Naive B cell (primary cell): ENCODE measurements around the gene IKZF4. TPM values are rescaled to one million over a fixed set of nuclear protein-coding genes. Genes with fewer than 3 reads are reported as not detected.
"Not testable (repeated sequence)": the region's sequence is repeated elsewhere in the genome, so short reads cannot be mapped to it uniquely, and the experiment has no call there.

Source experiments
- ATAC-seq, 2 donors: fragments of 150-1000 bp; cut with Tn5 transposase; 2 replicates each; pipeline ENCODE4 v1.10.0; 2021; ENCODE audit warnings: low read depth in 2 of 2, mild to moderate bottlenecking in 2 of 2, moderate library complexity in 2 of 2
- DNase-seq: peaks from one replicate; pipeline ENCODE4 v3.0.0; 2022
- H3K27ac Mint-ChIP-seq, 6 donors: one replicate each; pipeline ENCODE4 v1.8.0; 2020 to 2022; ENCODE audit warnings: mild to moderate bottlenecking in 6 of 6, mixed read lengths in 6 of 6, moderate library complexity in 5 of 6, inconsistent platforms in 2 of 6
- H3K27me3 Mint-ChIP-seq, 3 donors: one replicate each; pipeline ENCODE4 v1.8.0; 2021 to 2022; ENCODE audit warnings: mixed read lengths in 3 of 3, mild to moderate bottlenecking in 1 of 3
- H3K36me3 Mint-ChIP-seq, 2 donors: one replicate each; pipeline ENCODE4 v1.8.0; 2020 to 2022; ENCODE audit warnings: mixed read lengths in 2 of 2, inconsistent platforms in 1 of 2, mild to moderate bottlenecking in 1 of 2
- H3K4me1 Mint-ChIP-seq, 3 donors: one replicate each; pipeline ENCODE4 v1.8.0; 2020 to 2022; ENCODE audit warnings: mixed read lengths in 3 of 3, inconsistent platforms in 1 of 3, mild to moderate bottlenecking in 1 of 3, moderate library complexity in 1 of 3
- H3K4me3 Mint-ChIP-seq, 8 donors: one replicate each; pipeline ENCODE4 v1.8.0; 2020 to 2022; ENCODE audit warnings: mild to moderate bottlenecking in 8 of 8, mixed read lengths in 8 of 8, moderate library complexity in 8 of 8, inconsistent platforms in 2 of 8
- H3K9me3 Mint-ChIP-seq, 7 donors: one replicate each; pipeline ENCODE4 v1.8.0; 2020 to 2022; ENCODE audit warnings: mixed read lengths in 7 of 7, mild to moderate bottlenecking in 5 of 7, inconsistent platforms in 2 of 7, moderate library complexity in 1 of 7
- polyA plus RNA-seq, 6 donors: library from polyadenylated mRNA; unstranded; fragments of 300-500 nt; fragmentation: Illumina TruSeq; gene quantifications; one replicate each; pipeline ENCODE4 v1.2.3, GENCODE V29; 2021; ENCODE audit warnings: low read depth in 6 of 6

Gene IKZF4
- polyA plus RNA-seq, 6 donors from 2014 or later = 0.14 to 0.32 (median 0.25) TPM; not detected in 1

DNA sequence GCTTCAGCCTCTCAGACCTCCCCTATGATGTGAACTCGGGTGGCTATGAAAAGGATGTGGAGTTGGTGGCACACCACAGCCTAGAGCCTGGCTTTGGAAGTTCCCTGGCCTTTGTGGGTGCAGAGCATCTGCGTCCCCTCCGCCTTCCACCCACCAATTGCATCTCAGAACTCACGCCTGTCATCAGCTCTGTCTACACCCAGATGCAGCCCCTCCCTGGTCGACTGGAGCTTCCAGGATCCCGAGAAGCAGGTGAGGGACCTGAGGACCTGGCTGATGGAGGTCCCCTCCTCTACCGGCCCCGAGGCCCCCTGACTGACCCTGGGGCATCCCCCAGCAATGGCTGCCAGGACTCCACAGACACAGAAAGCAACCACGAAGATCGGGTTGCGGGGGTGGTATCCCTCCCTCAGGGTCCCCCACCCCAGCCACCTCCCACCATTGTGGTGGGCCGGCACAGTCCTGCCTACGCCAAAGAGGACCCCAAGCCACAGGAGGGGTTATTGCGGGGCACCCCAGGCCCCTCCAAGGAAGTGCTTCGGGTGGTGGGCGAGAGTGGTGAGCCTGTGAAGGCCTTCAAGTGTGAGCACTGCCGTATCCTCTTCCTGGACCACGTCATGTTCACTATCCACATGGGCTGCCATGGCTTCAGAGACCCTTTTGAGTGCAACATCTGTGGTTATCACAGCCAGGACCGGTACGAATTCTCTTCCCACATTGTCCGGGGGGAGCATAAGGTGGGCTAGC, 13.9 kb downstream of the IKZF4 start:
- Mint-ChIP-seq H3K4me3 (no peak overlapping the region), H3K27ac (peak overlapping the region in 2 of 6 donors; percentile 47 to 82), H3K36me3 (peaks cover 3 to 10% of the 10 kb centered on the region in 2 donors), H3K4me1 (no peaks in the 10 kb centered on the region), H3K9me3 (no peaks in the 10 kb centered on the region), H3K27me3 (no peaks in the 10 kb centered on the region)
- no peak for DNase-seq
- ATAC-seq = no peak

DNA sequence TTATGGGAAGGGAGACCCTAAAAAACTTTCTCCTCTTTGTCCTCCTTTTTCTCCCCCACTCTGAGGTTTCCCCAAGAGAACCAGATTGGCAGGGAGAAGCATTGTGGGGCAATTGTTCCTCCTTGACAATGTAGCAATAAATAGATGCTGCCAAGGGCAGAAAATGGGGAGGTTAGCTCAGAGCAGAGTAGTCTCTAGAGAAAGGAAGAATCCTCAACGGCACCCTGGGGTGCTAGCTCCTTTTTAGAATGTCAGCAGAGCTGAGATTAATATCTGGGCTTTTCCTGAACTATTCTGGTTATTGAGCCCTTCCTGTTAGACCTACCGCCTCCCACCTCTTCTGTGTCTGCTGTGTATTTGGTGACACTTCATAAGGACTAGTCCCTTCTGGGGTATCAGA, 16.3 kb downstream of the IKZF4 start:
- ATAC-seq = no peak
- no peaks in the 10 kb centered on the region for H3K27me3 Mint-ChIP-seq
- no peak overlapping the region for H3K27ac Mint-ChIP-seq
- peaks cover 5 to 13% (median 7%) of the 10 kb centered on the region in 3 donors for H3K4me1 Mint-ChIP-seq
- peaks cover 8 to 16% of the 10 kb centered on the region in 2 donors for H3K36me3 Mint-ChIP-seq
- DNase-seq = no peak
- H3K9me3 Mint-ChIP-seq = no peaks in the 10 kb centered on the region
- no peak overlapping the region for H3K4me3 Mint-ChIP-seq

DNA sequence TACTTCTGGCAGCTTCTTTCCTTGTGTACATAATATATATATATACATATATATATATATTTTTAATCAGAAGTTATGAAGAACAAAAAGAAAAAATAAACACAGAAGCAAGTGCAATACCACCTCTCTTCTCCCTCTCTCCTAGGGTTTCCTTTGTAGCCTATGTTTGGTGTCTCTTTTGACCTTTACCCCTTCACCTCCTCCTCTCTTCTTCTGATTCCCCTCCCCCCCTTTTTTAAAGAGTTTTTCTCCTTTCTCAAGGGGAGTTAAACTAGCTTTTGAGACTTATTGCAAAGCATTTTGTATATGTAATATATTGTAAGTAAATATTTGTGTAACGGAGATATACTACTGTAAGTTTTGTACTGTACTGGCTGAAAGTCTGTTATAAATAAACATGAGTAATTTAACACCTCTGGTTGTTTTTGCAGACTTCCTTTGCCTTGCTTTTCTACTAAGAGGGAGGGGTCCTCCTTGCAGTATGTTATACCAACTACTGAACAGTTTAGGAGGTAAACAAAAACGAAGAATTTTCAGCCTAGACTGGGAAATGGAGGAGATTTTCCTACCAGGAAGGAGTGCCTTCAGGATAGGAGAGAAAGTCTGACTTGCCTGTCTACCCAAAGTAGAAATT, 17.3 kb downstream of the IKZF4 start:
- Mint-ChIP-seq H3K36me3 (peaks cover 8 to 18% of the 10 kb centered on the region in 2 donors), H3K27me3 (no peaks in the 10 kb centered on the region), H3K4me1 (peaks cover 14 to 23% (median 14%) of the 10 kb centered on the region in 3 donors), H3K9me3 (no peaks in the 10 kb centered on the region), H3K27ac (peak overlapping the region in 1 of 6 donors; percentile 9), H3K4me3 (no peak overlapping the region)
- ATAC-seq (no peak), DNase-seq (no peak)

DNA sequence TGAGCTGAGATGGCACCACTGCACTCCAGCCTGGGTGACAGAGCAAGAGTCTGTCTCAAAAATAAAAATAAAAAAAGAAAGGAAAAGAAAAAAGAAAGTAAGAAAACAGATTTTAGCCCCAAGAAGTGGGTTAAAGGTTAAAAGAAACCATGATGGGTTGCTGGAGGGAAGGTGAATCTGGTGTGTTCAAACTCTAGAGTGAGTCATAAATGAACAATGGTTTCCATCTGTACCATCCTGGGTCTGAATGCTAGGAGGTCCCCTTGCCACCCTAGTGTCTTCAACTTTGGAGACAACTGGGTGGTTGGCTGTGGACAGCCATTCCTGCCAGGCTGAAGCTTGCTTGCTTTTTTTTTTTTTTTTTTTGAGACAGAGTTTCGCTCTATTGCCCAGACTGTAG, 19.3 kb downstream of the IKZF4 start:
- H3K4me3 Mint-ChIP-seq = peak overlapping the region in 2 of 8 donors; percentile 29 to 91
- DNase-seq = no peak

DNA sequence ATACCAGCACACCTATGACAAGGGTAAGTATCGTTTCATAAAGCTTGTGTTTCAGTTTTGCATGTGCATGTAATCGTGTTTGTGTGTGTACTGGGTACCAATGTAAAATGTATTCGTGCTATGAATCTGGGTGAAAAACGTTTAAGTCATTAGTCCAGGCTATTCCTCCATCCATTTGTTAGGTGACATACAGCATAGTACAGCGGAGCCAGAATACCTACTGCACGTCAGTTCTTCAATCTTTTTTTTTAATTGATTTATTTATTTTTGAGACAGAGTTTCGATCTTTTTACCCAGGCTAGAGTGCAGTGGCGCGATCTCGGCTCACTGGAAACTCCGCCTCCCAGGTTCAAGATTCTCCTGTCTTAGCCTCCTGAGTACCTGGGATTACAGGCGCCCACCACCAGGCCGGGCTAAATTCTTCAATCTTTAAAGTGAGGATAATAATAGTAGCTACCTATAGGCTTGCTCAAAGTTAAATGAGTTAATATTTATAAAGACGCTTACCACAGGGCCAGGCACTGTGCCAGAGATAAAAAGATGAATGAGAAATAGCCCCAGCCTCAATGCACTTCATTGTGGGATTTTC, 20.2 kb downstream of the IKZF4 start:
- ATAC-seq = no peak

More for the DNA sequence above, 19.3 kb downstream of the IKZF4 start:
- Mint-ChIP-seq H3K27me3 (no peaks in the 10 kb centered on the region), H3K27ac (peak overlapping the region in 1 of 6 donors; percentile 65), H3K36me3 (peaks cover 8 to 15% of the 10 kb centered on the region in 2 donors), H3K4me1 (peaks cover 17 to 29% (median 17%) of the 10 kb centered on the region in 3 donors), H3K9me3 (no peaks in the 10 kb centered on the region)
- ATAC-seq = no peak

DNA sequence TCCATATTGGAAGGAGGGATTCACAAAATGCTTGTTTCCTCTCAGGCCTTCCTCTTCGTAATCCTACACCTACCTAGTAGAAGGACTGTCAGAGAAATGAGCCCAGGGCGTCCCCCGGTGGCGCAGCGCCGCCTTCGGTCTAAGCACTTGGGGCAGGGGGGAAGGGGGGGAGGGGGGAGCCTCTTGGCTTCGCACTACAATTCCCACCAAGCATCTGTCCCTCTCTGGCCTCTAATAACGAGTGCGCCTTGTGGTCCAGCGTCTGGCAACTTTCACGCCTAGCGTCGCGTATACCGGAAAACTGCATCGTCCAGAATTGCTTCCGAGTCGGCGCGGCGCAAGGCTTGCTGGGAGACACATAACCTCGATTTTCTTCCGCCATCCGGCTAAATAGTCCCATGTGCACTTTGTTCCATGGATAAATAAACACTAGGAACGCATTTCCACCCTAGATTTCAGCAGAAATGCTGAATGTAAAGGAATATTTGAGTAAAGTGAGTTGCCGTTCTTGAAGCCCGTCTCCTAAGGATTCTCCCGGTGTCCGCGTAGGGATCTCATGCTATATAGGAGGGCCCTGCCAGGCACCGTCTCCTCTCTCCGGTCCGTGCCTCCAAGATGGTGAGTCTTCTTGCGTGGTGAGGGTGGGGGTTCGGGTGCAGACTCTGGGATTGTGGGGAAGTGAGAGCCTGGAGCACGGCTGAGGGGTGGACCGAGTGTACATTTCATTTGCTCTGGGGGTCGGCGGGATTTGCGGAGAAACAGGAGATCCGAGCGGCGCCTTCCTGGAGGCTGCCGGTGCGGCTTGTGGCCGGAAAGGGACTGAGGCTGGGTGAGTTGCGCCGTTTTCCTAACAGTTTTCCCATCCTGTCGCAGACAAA, 20.9 kb downstream of the IKZF4 start, which contains the start of gene RPS26:
TSS of gene RPS26 (plus strand) at position 367 of the 878 bp plus-strand sequence. CDS start at position 616, 249 bp downstream.
- peak; percentile 93 to 95 for ATAC-seq

More for the DNA sequence above, 20.2 kb downstream of the IKZF4 start:
- H3K27me3 Mint-ChIP-seq = no peaks in the 10 kb centered on the region
- H3K27ac Mint-ChIP-seq = peak overlapping the region; percentile 12 to 100 (median 90)
- H3K4me1 Mint-ChIP-seq = peaks cover 17 to 31% (median 17%) of the 10 kb centered on the region in 3 donors
- DNase-seq = no peak
- peaks cover 7 to 8% of the 10 kb centered on the region in 2 donors for H3K36me3 Mint-ChIP-seq
- peak overlapping the region; percentile 91 to 100 (median 99) for H3K4me3 Mint-ChIP-seq
- no peaks in the 10 kb centered on the region for H3K9me3 Mint-ChIP-seq

DNA sequence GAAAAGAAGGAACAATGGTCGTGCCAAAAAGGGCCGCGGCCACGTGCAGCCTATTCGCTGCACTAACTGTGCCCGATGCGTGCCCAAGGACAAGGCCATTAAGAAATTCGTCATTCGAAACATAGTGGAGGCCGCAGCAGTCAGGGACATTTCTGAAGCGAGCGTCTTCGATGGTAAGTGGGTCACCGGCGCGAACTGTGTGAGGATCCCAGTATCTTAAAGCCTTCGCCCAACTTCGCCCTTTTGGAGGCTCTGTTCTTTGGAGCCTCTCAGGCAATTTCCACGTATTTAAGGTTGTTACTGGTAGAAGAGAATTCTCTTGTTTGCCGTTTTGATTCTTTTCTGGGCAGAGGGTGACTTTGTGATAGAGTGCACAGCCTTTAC, 21.6 kb downstream of the IKZF4 start:
- Mint-ChIP-seq H3K27ac (peak overlapping the region; percentile 97 to 100 (median 98)), H3K4me3 (peak overlapping the region; percentile 91 to 100 (median 99)), H3K4me1 (peaks cover 17 to 43% (median 23%) of the 10 kb centered on the region in 3 donors)
- not testable (repeated sequence) for ATAC-seq, DNase-seq, H3K9me3 Mint-ChIP-seq, H3K27me3 Mint-ChIP-seq, H3K36me3 Mint-ChIP-seq

More for the DNA sequence above, 20.9 kb downstream of the IKZF4 start, which contains the start of gene RPS26:
- Mint-ChIP-seq H3K4me3 (peak within 1 kb of the TSS; percentile 91 to 100 (median 99)), H3K9me3 (no peaks in the 10 kb centered on the region), H3K4me1 (peaks cover 17 to 37% (median 23%) of the 10 kb centered on the region in 3 donors), H3K36me3 (peaks cover 7 to 8% of the 10 kb centered on the region in 2 donors), H3K27ac (peak within 1 kb of the TSS; percentile 97 to 100 (median 98)), H3K27me3 (no peaks in the 10 kb centered on the region)
- DNase-seq = peak; percentile 93

DNA sequence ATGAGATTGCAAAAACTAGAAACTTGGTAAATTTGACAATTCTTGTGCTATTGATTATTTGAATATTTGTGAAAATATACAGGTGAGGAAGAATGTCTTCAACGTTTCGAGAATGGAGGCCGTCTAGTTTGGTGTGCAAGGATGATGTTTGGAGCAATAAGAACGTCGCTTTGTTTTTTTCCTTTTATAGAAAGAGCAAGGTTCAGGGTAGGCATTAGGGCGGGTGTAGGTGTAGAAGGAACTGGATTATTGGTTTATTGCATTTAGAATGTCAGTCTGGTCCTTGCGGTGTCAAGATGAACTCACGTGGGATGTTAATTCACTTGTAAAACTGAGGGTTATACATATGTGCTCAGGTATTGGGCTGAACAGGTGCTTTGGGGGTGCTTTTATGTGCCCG, 22.0 kb downstream of the IKZF4 start:
- no peaks in the 10 kb centered on the region for H3K27me3 Mint-ChIP-seq
- H3K27ac Mint-ChIP-seq = peak overlapping the region; percentile 64 to 100 (median 94)
- DNase-seq = no peak
- peaks cover 5 to 7% of the 10 kb centered on the region in 2 donors for H3K36me3 Mint-ChIP-seq
- ATAC-seq = no peak
- H3K4me3 Mint-ChIP-seq = peak overlapping the region; percentile 91 to 100 (median 99)
- peaks cover 17 to 44% (median 23%) of the 10 kb centered on the region in 3 donors for H3K4me1 Mint-ChIP-seq
- H3K9me3 Mint-ChIP-seq = no peaks in the 10 kb centered on the region

DNA sequence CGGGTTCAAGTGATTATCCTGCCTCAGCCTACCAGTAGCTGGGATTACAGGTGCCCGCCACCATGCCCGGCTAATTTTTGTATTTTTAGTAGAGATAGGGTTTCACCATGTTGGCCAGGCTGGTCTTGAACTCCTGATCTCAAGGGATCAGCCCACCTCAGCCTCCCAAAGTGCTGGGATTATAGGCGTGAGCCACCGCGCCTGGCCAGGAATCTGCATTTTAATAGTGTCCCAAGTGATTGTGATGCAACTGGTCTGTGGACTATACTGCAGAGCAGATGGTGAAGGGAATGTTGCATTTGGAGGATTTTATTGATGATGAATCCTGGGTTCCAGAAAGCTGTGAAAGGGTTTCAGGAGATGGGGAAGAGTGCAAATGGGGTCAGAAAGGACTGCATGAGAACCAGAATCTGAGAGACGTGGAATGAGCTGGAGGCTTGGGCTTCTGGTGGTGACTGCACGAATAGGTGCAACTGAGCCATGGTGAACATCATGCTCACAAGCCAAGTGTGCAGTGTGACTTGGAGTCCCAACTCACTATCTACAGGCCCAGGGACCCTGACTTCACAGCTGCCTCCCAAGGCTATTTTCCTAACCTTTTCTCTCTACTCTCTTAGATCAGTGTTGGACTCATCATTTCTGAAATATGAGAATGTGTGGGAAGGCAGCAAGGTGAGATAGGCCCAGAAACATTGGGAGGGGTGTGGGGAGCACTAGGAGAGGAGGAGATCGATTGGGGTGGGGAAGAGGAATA, 25.4 kb downstream of the IKZF4 start:
- Mint-ChIP-seq H3K27me3 (no peaks in the 10 kb centered on the region), H3K36me3 (peaks cover 5 to 7% of the 10 kb centered on the region in 2 donors), H3K27ac (peak overlapping the region in 4 of 6 donors; percentile 24 to 69 (median 66)), H3K4me3 (peak overlapping the region in 1 of 8 donors; percentile 72), H3K4me1 (peaks cover 17 to 37% (median 20%) of the 10 kb centered on the region in 3 donors), H3K9me3 (no peaks in the 10 kb centered on the region)
- ATAC-seq (no peak), DNase-seq (no peak)

DNA sequence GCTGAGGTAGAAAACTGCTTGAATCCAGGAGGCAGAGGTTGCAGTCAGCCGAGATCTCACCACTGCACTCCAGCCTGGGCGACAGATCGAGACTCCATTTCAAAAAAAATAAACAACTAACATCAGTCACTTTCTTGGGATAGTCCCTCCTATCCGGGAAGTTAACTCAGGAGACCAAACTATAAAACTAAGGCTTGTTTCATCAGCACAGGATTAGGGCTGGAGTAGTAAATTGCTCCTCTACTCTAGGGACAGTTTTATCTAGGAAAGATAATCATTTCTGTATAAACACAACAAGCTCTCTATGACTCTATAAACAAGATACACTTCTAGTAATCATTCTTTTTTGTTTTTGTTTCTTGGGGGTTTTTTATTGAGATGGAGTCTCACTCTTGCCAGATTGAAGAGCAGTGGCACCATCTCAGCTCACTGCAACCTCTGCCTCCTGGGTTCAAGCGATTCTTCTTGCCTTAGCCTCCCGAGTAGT, 32.6 kb downstream of the IKZF4 start:
- peaks cover 0 to 2% (median 0%) of the 10 kb centered on the region in 3 donors for H3K27me3 Mint-ChIP-seq
- ATAC-seq = no peak
- no peaks in the 10 kb centered on the region for H3K36me3 Mint-ChIP-seq
- no peak overlapping the region for H3K4me3 Mint-ChIP-seq
- H3K9me3 Mint-ChIP-seq = no peaks in the 10 kb centered on the region
- H3K27ac Mint-ChIP-seq = no peak overlapping the region
- DNase-seq = no peak
- H3K4me1 Mint-ChIP-seq = no peaks in the 10 kb centered on the region

DNA sequence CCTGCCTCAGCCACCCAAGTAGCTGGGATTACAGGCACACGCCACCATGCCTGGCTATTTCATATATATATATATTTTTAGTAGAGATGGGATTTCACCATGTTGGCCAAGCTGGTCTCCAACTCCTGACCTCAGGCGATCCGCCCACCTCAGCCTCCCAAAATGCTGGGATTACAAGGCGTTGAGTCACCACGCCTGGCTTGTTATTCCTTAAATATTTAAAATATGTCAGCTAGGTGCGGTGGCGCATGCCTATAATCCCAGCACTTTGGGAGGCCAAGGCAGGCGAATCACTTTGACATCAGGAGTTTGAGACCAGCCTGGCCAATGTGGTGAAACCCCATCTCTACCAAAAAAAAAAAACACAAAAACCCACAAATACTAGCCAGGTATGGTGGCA, 39.1 kb downstream of the IKZF4 start:
- not testable (repeated sequence) for H3K27ac Mint-ChIP-seq, ATAC-seq, H3K9me3 Mint-ChIP-seq, H3K36me3 Mint-ChIP-seq, DNase-seq, H3K4me1 Mint-ChIP-seq, H3K4me3 Mint-ChIP-seq
- H3K27me3 Mint-ChIP-seq = peaks cover 3 to 18% (median 10%) of the 10 kb centered on the region in 3 donors

DNA sequence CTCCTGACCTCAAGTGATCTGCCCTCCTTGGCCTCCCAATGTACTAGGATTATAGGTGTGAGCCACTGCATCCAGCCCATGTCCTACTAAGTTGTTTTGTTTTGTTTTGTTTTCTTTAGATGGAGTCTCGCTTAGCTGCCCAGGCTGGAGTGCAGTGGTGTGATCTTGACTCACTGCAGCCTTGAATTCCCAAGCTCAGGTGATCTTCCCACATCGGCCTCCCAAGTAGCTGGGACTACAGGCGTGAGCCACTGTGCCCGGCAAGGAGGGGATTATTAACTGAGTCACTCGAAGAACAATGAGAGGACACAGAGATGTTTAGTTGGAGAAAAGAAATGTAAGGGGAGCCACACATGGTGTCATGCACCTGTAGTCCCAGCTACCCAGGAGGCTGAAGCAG, 41.1 kb downstream of the IKZF4 start:
- Mint-ChIP-seq H3K4me1 (no peaks in the 10 kb centered on the region), H3K36me3 (no peaks in the 10 kb centered on the region), H3K9me3 (peaks cover 0 to 4% (median 0%) of the 10 kb centered on the region in 7 donors), H3K27ac (no peak overlapping the region), H3K27me3 (peaks cover 3 to 18% (median 10%) of the 10 kb centered on the region in 3 donors), H3K4me3 (no peak overlapping the region)
- DNase-seq (no peak), ATAC-seq (no peak)
